Skeletal muscle satellite cell (primary cell): ENCODE measurements around the gene ATP4A.
"Not testable (repeated sequence)": the region's sequence is repeated elsewhere in the genome, so short reads cannot be mapped to it uniquely, and the experiment has no call there.

Experiments used
- H3K27me3 ChIP-seq: 2 replicates; pipeline ENCODE4 v1.7.0; 2013; ENCODE audit warnings: low read length; ENCODE audit not compliant: control insufficient read depth, insufficient read depth
- H3K36me3 ChIP-seq: 2 replicates; pipeline ENCODE4 v1.7.0; 2013; ENCODE audit warnings: mild to moderate bottlenecking, control low read depth, low read length; ENCODE audit not compliant: insufficient read depth
- H3K4me1 ChIP-seq: 2 replicates; pipeline ENCODE4 v1.7.0; 2013; ENCODE audit warnings: low read length; ENCODE audit not compliant: control insufficient read depth, insufficient read depth
- H3K4me2 ChIP-seq: 2 replicates; pipeline ENCODE4 v1.7.0; 2013; ENCODE audit warnings: mild to moderate bottlenecking, low read length
- H3K4me3 ChIP-seq: 2 replicates; pipeline ENCODE4 v1.7.0; 2013; ENCODE audit warnings: low read length
- H3K9ac ChIP-seq: 2 replicates; pipeline ENCODE4 v1.7.0; 2013; ENCODE audit warnings: mild to moderate bottlenecking, low read depth, low read length, moderate library complexity
- H3K9me3 ChIP-seq: replicated peaks from 2 replicates; pipeline ENCODE4 v1.7.0; 2013; ENCODE audit warnings: mild to moderate bottlenecking, control low read depth, low read length

Gene ATP4A

GRCh38 chr19:35595026-35595425, 31.6 kb upstream of the ATP4A start:
- H3K27me3 ChIP-seq, H3K4me3 ChIP-seq, H3K4me2 ChIP-seq, H3K4me1 ChIP-seq, H3K36me3 ChIP-seq, H3K9me3 ChIP-seq, H3K9ac ChIP-seq: not testable (repeated sequence)

- no peaks in the 10 kb centered on the region for H3K9me3 ChIP-seq
- no peaks in the 10 kb centered on the region for H3K4me1 ChIP-seq
- peaks cover 19% of the 10 kb centered on the region for H3K27me3 ChIP-seq
- H3K9ac ChIP-seq: no peak overlapping the region
- H3K4me3 ChIP-seq: no peak overlapping the region
- no peaks in the 10 kb centered on the region for H3K36me3 ChIP-seq
- no peak overlapping the region for H3K4me2 ChIP-seq
Observed at GRCh38 chr19:35592226-35592625, 28.8 kb upstream of the ATP4A start.

GRCh38 chr19:35590875-35591274, 27.4 kb upstream of the ATP4A start:
- H3K9ac ChIP-seq: no peak overlapping the region
- H3K4me2 ChIP-seq: no peak overlapping the region
- no peak overlapping the region for H3K4me3 ChIP-seq
- no peaks in the 10 kb centered on the region for H3K4me1 ChIP-seq
- H3K27me3 ChIP-seq: peaks cover 20% of the 10 kb centered on the region
- H3K9me3 ChIP-seq: no peaks in the 10 kb centered on the region
- H3K36me3 ChIP-seq: no peaks in the 10 kb centered on the region

- no peaks in the 10 kb centered on the region for H3K36me3 ChIP-seq
- H3K27me3 ChIP-seq: peaks cover 34% of the 10 kb centered on the region
- no peak overlapping the region for H3K4me3 ChIP-seq
- no peaks in the 10 kb centered on the region for H3K4me1 ChIP-seq
- no peak overlapping the region for H3K4me2 ChIP-seq
- H3K9ac ChIP-seq: no peak overlapping the region
- no peaks in the 10 kb centered on the region for H3K9me3 ChIP-seq
Observed at GRCh38 chr19:35587321-35587720, 23.9 kb upstream of the ATP4A start.

GRCh38 chr19:35585848-35586247, 22.4 kb upstream of the ATP4A start, which contains the start of gene PMIS2:
Gene PMIS2 (plus strand): TSS chr19:35586173. CDS start chr19:35586260, 87 bp downstream.
- Histone ChIP-seq H3K4me2 (no peak within 1 kb of the TSS), H3K9me3 (no peaks in the 10 kb centered on the region), H3K27me3 (peaks cover 34% of the 10 kb centered on the region), H3K9ac (no peak within 1 kb of the TSS), H3K4me1 (no peaks in the 10 kb centered on the region), H3K4me3 (no peak within 1 kb of the TSS), H3K36me3 (no peaks in the 10 kb centered on the region)

- Histone ChIP-seq H3K27me3 (peaks cover 19% of the 10 kb centered on the region), H3K4me1 (no peaks in the 10 kb centered on the region), H3K4me2 (no peak overlapping the region), H3K4me3 (no peak overlapping the region), H3K36me3 (no peaks in the 10 kb centered on the region), H3K9me3 (no peaks in the 10 kb centered on the region), H3K9ac (no peak overlapping the region)
Observed at GRCh38 chr19:35582760-35583159, 19.3 kb upstream of the ATP4A start.

- H3K36me3 ChIP-seq: no peaks in the 10 kb centered on the region
- H3K27me3 ChIP-seq: no peaks in the 10 kb centered on the region
- H3K4me2 ChIP-seq: no peak overlapping the region
- no peak overlapping the region for H3K9ac ChIP-seq
- H3K4me3 ChIP-seq: no peak overlapping the region
- H3K9me3 ChIP-seq: peaks cover 16% of the 10 kb centered on the region
- H3K4me1 ChIP-seq: no peaks in the 10 kb centered on the region
Observed at GRCh38 chr19:35578707-35579106, 15.2 kb upstream of the ATP4A start.

GRCh38 chr19:35577918-35578317, 14.5 kb upstream of the ATP4A start:
- no peaks in the 10 kb centered on the region for H3K4me1 ChIP-seq
- no peak overlapping the region for H3K9ac ChIP-seq
- no peaks in the 10 kb centered on the region for H3K27me3 ChIP-seq
- no peak overlapping the region for H3K4me2 ChIP-seq
- H3K4me3 ChIP-seq: no peak overlapping the region
- peaks cover 16% of the 10 kb centered on the region for H3K9me3 ChIP-seq
- no peaks in the 10 kb centered on the region for H3K36me3 ChIP-seq

GRCh38 chr19:35571406-35571965, 8.0 kb upstream of the ATP4A start:
- Histone ChIP-seq H3K9me3 (peaks cover 10% of the 10 kb centered on the region), H3K4me1 (no peaks in the 10 kb centered on the region), H3K4me2 (no peak overlapping the region), H3K27me3 (peaks cover 24% of the 10 kb centered on the region), H3K36me3 (no peaks in the 10 kb centered on the region), H3K4me3 (no peak overlapping the region), H3K9ac (no peak overlapping the region)

GRCh38 chr19:35569281-35569781, 5.9 kb upstream of the ATP4A start:
- H3K9ac ChIP-seq: no peak overlapping the region
- no peaks in the 10 kb centered on the region for H3K4me1 ChIP-seq
- H3K9me3 ChIP-seq: no peaks in the 10 kb centered on the region
- no peaks in the 10 kb centered on the region for H3K36me3 ChIP-seq
- no peak overlapping the region for H3K4me3 ChIP-seq
- H3K4me2 ChIP-seq: no peak overlapping the region
- H3K27me3 ChIP-seq: peaks cover 28% of the 10 kb centered on the region

- Histone ChIP-seq H3K4me2 (no peak overlapping the region), H3K4me1 (no peaks in the 10 kb centered on the region), H3K27me3 (peaks cover 27% of the 10 kb centered on the region), H3K36me3 (no peaks in the 10 kb centered on the region), H3K9me3 (no peaks in the 10 kb centered on the region), H3K4me3 (no peak overlapping the region), H3K9ac (no peak overlapping the region)
Observed at GRCh38 chr19:35566738-35567137, 3.3 kb upstream of the ATP4A start.
